K562 (cell line): ENCODE results near the gene RIN3. TPM values are rescaled to one million over a fixed set of nuclear protein-coding genes. Genes with fewer than 3 reads are reported as not detected.

Source experiments
- ATAC-seq: fragments of 200-7000 bp; cut with Tn5 transposase; 3 replicates; pipeline ENCODE4 v1.9.1; 2020; ENCODE audit warnings: moderate library complexity
- BruUV-seq: library from RNA; stranded (reverse); fragments of 400-500 nt; replicated peaks from 2 replicates; lab custom pipeline; 2021; lab: Mats Ljungman, UMichigan
- CTCF ChIA-PET: fragments of 300-600 bp; formaldehyde crosslinking; extraction: SDS; loops from one replicate; lab custom pipeline; 2021; ENCODE audit warnings: low intra/inter-chr PET ratio; lab: Yijun Ruan, JAX
- POLR2A ChIA-PET: fragments of 300-600, 350-650 bp; sonication (Branson Sonifier 250); formaldehyde crosslinking; extraction: SDS; loops from one replicate; lab custom pipeline; 2021; ENCODE audit warnings: antibody characterized with exemption, inconsistent platforms; lab: Yijun Ruan, JAX
- DNase-seq, 4 experiments: peaks; one replicate each; pipeline versions ENCODE4 v3.0.0 to v3.0.0-alpha.2; 2011 to 2018; ENCODE audit warnings: low spot score in 3 of 4, mixed read lengths in 3 of 4; ENCODE audit errors: extremely low read depth in 1 of 4
- FAIRE-seq: peaks from 2 replicates; lab custom pipeline; 2011; peaks lifted over from hg19 to GRCh38; lab: Jason Lieb, UNC
- H2AFZ ChIP-seq: 2 replicates; pipeline ENCODE4 v1.6.0; 2011; ENCODE audit warnings: low read depth, low read length, control low read depth, inconsistent platforms
- H3K27ac ChIP-seq: fragments of 200-600 bp; 3 replicates; pipeline ENCODE4 v1.8.0; 2011; ENCODE audit warnings: low read depth, mild to moderate bottlenecking, control low read depth, inconsistent platforms, low read length, moderate library complexity, mixed read lengths; ENCODE audit errors: extremely low read depth
- H3K27me3 ChIP-seq, 2 experiments: fragments of 300-600 bp in 1 of 2; 2 replicates in 1 of 2; 3 replicates in 1 of 2; pipeline versions ENCODE4 v1.6.0 to v1.8.0; 2011; ENCODE audit warnings: inconsistent platforms in 2 of 2, low read length in 2 of 2, mild to moderate bottlenecking in 1 of 2, mixed read lengths in 1 of 2, moderate library complexity in 1 of 2; ENCODE audit not compliant: control insufficient read depth in 2 of 2, insufficient read depth in 2 of 2
- H3K36me3 ChIP-seq: fragments of 300-600 bp; 3 replicates; pipeline ENCODE4 v1.8.0; 2011; ENCODE audit warnings: mild to moderate bottlenecking, low read length, inconsistent platforms; ENCODE audit not compliant: control insufficient read depth, insufficient read depth
- H3K4me1 ChIP-seq, 2 experiments: fragments of 200-600 bp in 1 of 2; replicated peaks in 1 of 2; 2 replicates in 1 of 2; 3 replicates in 1 of 2; pipeline versions ENCODE4 v1.5.1 to v1.8.0; 2011; ENCODE audit warnings: inconsistent platforms in 2 of 2, low read length in 2 of 2, mild to moderate bottlenecking in 1 of 2, mixed read lengths in 1 of 2, moderate library complexity in 1 of 2; ENCODE audit not compliant: control insufficient read depth in 2 of 2, insufficient read depth in 2 of 2
- H3K4me2 ChIP-seq: 2 replicates; pipeline ENCODE4 v1.6.1; 2011; ENCODE audit warnings: low read length, control low read depth, inconsistent platforms, mixed read lengths; ENCODE audit not compliant: insufficient read depth
- H3K4me3 ChIP-seq: fragments of 200-600 bp; sonication (generic), shearing (Covaris generic); 2 replicates; pipeline ENCODE4 v1.5.1; 2016; ENCODE audit warnings: control low read depth, inconsistent platforms
- H3K79me2 ChIP-seq: fragments of 200-600 bp; 3 replicates; pipeline ENCODE4 v1.8.0; 2011; ENCODE audit warnings: low read length, inconsistent platforms; ENCODE audit not compliant: control insufficient read depth, insufficient read depth
- H3K9ac ChIP-seq, 2 experiments: 2 replicates each; pipeline versions ENCODE4 v1.6.0 to v1.6.1; 2011; ENCODE audit warnings: low read depth in 2 of 2, low read length in 2 of 2, control low read depth in 1 of 2, inconsistent platforms in 1 of 2, mild to moderate bottlenecking in 1 of 2, mixed read lengths in 1 of 2; ENCODE audit not compliant: insufficient read depth in 1 of 2
- H3K9me1 ChIP-seq: one replicate; pipeline ENCODE4 v1.6.0; 2011; ENCODE audit warnings: inconsistent platforms, mild to moderate bottlenecking, low read length, moderate library complexity; ENCODE audit not compliant: control insufficient read depth, insufficient read depth
- H3K9me3 ChIP-seq: replicated peaks from 2 replicates; pipeline ENCODE4 v1.5.1; 2011; ENCODE audit warnings: low read depth, low read length, inconsistent platforms; ENCODE audit not compliant: control insufficient read depth, insufficient read depth
- H4K20me1 ChIP-seq: replicated peaks from 2 replicates; pipeline ENCODE4 v1.6.1; 2011; ENCODE audit warnings: low read length, inconsistent platforms, mixed read lengths; ENCODE audit not compliant: control insufficient read depth, insufficient read depth
- ADNP ChIP-seq: fragments of 200-800 bp; sonication (Bioruptor generic); IDR thresholded peaks from 2 replicates; pipeline ENCODE4 v1.6.1; 2016; ENCODE audit warnings: missing genetic modification characterization, missing compliant biosample characterization
- CTCF ChIP-seq, 3 experiments: IDR thresholded peaks in 2 of 3; conservative IDR thresholded peaks in 1 of 3; 2 replicates each; pipeline ENCODE4 v1.5.1; 2011 to 2012; ENCODE audit warnings: low read length in 3 of 3, mild to moderate bottlenecking in 3 of 3, control low read depth in 2 of 3, improper control_type of control experiment in 1 of 3, inconsistent platforms in 1 of 3, low read depth in 1 of 3, mixed read lengths in 1 of 3, moderate library complexity in 1 of 3; ENCODE audit not compliant: insufficient read depth in 2 of 3
- ESRRA ChIP-seq: fragments of 450-650 bp; IDR thresholded peaks from 2 replicates; pipeline ENCODE4 v1.6.1; 2014; ENCODE audit warnings: low read depth, mild to moderate bottlenecking, moderate library complexity, borderline replicate concordance
- FUS ChIP-seq: fragments of 200-400 bp; formaldehyde crosslinking; optimal IDR thresholded peaks from 2 replicates; pipeline ENCODE3; 2017; ENCODE audit warnings: low read depth, low read length
- HEY1 ChIP-seq: fragments of 250-450 bp; sonication (Bioruptor Pico); IDR thresholded peaks from 2 replicates; pipeline ENCODE4 v1.5.0; 2020; ENCODE audit warnings: mild to moderate bottlenecking, moderate library complexity, borderline replicate concordance
- MAFK ChIP-seq: IDR thresholded peaks from 2 replicates; pipeline ENCODE4 v1.6.1; 2011; ENCODE audit warnings: low read length, improper control_type of control experiment
- MITF ChIP-seq: IDR thresholded peaks from 2 replicates; pipeline ENCODE4 v1.6.1; 2014; ENCODE audit warnings: antibody characterized with exemption
- PCBP1 ChIP-seq: fragments of 200-400 bp; formaldehyde crosslinking; IDR thresholded peaks from 2 replicates; pipeline ENCODE4 v1.6.1; 2018; ENCODE audit warnings: mild to moderate bottlenecking, low read depth, low read length; ENCODE audit not compliant: poor library complexity, severe bottlenecking
- PHF21A ChIP-seq: fragments of 450-650 bp; IDR thresholded peaks from 2 replicates; pipeline ENCODE4 v1.6.1; 2017; ENCODE audit warnings: low read depth, borderline replicate concordance
- PRMT5 ChIP-seq: sonication (generic); formaldehyde crosslinking; IDR thresholded peaks from 2 replicates; pipeline ENCODE4 v1.5.0; 2020; ENCODE audit warnings: missing genetic modification reagents
- RFX1 ChIP-seq: fragments of 450-650 bp; IDR thresholded peaks from 2 replicates; pipeline ENCODE4 v1.6.1; 2016; ENCODE audit warnings: mild to moderate bottlenecking, moderate library complexity
- THAP7 ChIP-seq: fragments of 250-450 bp; sonication (Bioruptor Pico); IDR thresholded peaks from 2 replicates; pipeline ENCODE4 v1.5.0; 2021
- ZNF3 ChIP-seq: fragments of 250-450 bp; sonication (Bioruptor Pico); IDR thresholded peaks from 2 replicates; pipeline ENCODE4 v1.5.0; 2021; ENCODE audit warnings: mild to moderate bottlenecking, moderate library complexity
- ZNF316 ChIP-seq: fragments of 450-650 bp; IDR thresholded peaks from 2 replicates; pipeline ENCODE4 v1.6.1; 2016
- ZNF584 ChIP-seq: fragments of 200-800 bp; sonication (Bioruptor generic); IDR thresholded peaks from 2 replicates; pipeline ENCODE4 v1.6.1; 2016; ENCODE audit warnings: low read depth, mild to moderate bottlenecking, missing genetic modification characterization, missing compliant biosample characterization
- WGBS: fragments of 100-300 bp; shearing (Covaris generic); methylation state at CpG from one replicate; pipeline ENCODE4 v1.1.6; 2016; ENCODE audit warnings: low coverage, mixed read lengths; ENCODE audit not compliant: insufficient coverage; ENCODE audit errors: missing lambda C conversion rate; 5-methylcytosine and 5-hydroxymethylcytosine counted together
- in situ Hi-C: fragments of 300-500 bp; cut with MboI; formaldehyde crosslinking; loops from 4 replicates; pipeline ENCODE4 v1.15.0; 2018; ENCODE audit warnings: inconsistent platforms, mixed read lengths
- intact Hi-C: fragments of 100-400 bp; cut with micrococcal nuclease; formaldehyde crosslinking; loops from 2 replicates; pipeline ENCODE4 v1.14.2; 2022
- polyA plus RNA-seq, 8 experiments: library from polyadenylated mRNA; depleted of rRNA in 4 of 8; stranded (reverse) in 5 of 8; unstranded in 3 of 8; fragments of >200 nt; fragmentation: Nextera tagmentation in 2 of 8; fragmentation: Illumina TruSeq in 1 of 8; extraction: Ambion mirVana in 2 of 8; extraction: Trizol in 1 of 8; gene quantifications; 2 replicates each; pipeline versions ENCODE4 v1.2.1 to v1.2.3, GENCODE V29; 2011 to 2014; ENCODE audit warnings: inconsistent platforms in 1 of 8, missing spikeins in 1 of 8
- total RNA-seq, 7 experiments: library from RNA; depleted of rRNA in 6 of 7; stranded (reverse); fragments of >200 nt in 6 of 7; fragmentation: Illumina TruSeq in 2 of 7; extraction: Trizol in 2 of 7; gene quantifications; 2 replicates each; pipeline versions ENCODE4 v1.2.1 to v1.2.3, GENCODE V29; 2011 to 2021; ENCODE audit warnings: low replicate concordance in 1 of 7
- TF ChIP-seq, protein P1 (sequence below): fragments of 250-450 bp; sonication (Bioruptor Pico); IDR thresholded peaks from 2 replicates; pipeline ENCODE4 v1.4.0; 2020

Gene RIN3
- total and polyA plus RNA-seq, 9 of the 15 experiments (the other 6 are each of a cell fraction or from before 2014, with no cell fraction given) = 0.01 to 0.49 (median 0.08) TPM; not detected in 5

DNA sequence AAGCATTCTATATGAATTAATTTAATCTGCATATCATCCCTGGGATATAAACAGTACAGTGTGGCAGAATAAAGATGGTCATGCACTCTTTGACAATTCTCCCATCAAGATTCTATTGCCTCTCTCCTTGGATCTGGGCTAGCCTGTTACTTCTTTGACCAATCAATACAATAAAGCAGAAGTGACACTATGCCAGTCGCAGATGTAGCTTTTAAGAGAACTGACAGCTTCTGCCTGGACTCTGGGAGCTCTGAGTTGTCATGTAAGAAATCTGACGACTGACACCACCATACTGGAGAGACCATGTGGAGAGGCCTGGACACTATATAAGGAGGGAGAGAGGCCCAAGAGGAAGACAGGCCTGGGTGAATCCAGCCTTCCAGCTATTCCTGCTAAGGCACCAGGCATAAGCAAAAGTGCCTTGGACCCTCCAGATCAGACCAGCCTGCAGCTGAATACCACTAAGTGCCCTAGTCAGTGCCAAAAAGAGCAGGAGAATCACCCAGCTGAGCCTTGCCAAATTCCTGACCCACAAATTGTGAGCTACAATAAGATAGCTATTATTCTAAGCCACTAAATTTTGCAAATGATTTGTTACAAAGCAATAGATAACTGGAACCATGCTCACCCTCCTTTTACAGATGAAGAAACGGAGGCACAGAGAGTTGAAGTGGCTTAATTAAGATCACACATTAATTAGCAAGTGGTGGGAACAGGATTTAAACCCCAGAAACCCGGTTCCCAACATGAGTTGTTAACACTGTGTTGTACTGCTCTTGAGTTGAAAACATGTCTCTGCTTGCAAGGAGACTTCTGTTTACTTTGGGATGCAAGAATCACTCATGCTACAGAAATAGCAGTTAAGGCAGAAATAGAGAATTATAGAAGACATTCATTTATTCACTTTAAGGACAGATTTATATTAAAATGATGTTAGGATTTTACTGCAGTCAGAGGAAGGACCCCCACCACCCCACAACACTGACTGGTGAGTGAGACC, 84.6 kb downstream of the RIN3 start (continued):
- TF ChIP-seq ZNF3 (CRISPR knock-in tag) (no peak), ZNF584 (CRISPR knock-in tag) (no peak), PCBP1 (no peak), ESRRA (no peak), PRMT5 (CRISPR knock-in tag) (no peak), MAFK (no peak)

DNA sequence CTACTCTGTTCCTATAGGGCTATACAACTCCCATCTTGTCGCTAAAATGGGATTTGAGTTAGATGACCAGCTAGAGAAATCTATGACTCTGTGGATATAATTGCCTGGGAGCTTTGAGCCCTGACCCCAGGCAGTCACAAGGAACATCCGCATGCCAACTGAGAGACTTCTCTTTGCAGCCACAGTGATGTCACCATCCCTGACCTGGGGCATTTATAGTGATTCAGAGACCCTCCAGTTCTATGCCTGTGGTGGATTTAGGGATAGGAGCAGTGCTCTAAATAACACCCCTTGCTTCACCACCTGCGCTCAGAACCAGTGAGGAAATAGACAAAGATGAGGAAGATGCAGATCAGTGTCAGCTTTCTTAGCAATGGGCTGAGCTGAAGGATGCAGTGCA, 86.2 kb downstream of the RIN3 start:
- ATAC-seq (no peak), FAIRE-seq (no peak), DNase-seq (no peak)
- WGBS = 0% methylated on average over 3 of the region's 3 CpGs
- H2AFZ ChIP-seq = no peak overlapping the region
- no peaks in the 10 kb centered on the region for H3K4me1 ChIP-seq
- in situ Hi-C loops (no loop called here), intact Hi-C loops (no loop called here)
- BruUV-seq = no TSS peak
- no peaks in the 10 kb centered on the region for H3K36me3 ChIP-seq
- H3K27me3 ChIP-seq = peaks cover 0 to 14% of the 10 kb centered on the region in 2 experiments; a peak in 2 of 5 replicates
- H3K9ac ChIP-seq = no peak overlapping the region
- no peak overlapping the region for H3K27ac ChIP-seq
- no peak overlapping the region for H3K4me2 ChIP-seq
- H3K79me2 ChIP-seq = no peaks in the 10 kb centered on the region
- H3K9me3 ChIP-seq = no peaks in the 10 kb centered on the region
- CTCF ChIA-PET = no interaction called here
- POLR2A ChIA-PET = no interaction called here
- H3K4me3 ChIP-seq = no peak overlapping the region
- no peaks in the 10 kb centered on the region for H3K9me1 ChIP-seq
- H4K20me1 ChIP-seq = no peaks in the 10 kb centered on the region; the same call in 1 of the 2 replicates
- TF ChIP-seq THAP7 (CRISPR knock-in tag) (no peak), RFX1 (no peak), FUS (no peak), PHF21A (no peak), HEY1 (CRISPR knock-in tag) (no peak), CTCF (IDR thresholded peaks at IDR 0.05 in 2 of 3, conservative IDR thresholded peaks at IDR 0.05 in 1 of 3; ENCODE audit: insufficient read depth in 2 of 3, low read depth in 1 of 3, low read length in 3 of 3) (no peak), ZNF316 (no peak), ADNP (tag) (no peak), MITF (no peak)
- TF ChIP-seq, protein P1, sequence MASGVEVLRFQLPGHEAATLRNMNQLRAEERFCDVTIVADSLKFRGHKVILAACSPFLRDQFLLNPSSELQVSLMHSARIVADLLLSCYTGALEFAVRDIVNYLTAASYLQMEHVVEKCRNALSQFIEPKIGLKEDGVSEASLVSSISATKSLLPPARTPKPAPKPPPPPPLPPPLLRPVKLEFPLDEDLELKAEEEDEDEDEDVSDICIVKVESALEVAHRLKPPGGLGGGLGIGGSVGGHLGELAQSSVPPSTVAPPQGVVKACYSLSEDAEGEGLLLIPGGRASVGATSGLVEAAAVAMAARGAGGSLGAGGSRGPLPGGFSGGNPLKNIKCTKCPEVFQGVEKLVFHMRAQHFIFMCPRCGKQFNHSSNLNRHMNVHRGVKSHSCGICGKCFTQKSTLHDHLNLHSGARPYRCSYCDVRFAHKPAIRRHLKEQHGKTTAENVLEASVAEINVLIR (CRISPR knock-in tag) = no peak
